Stimulated activated CD4-positive, alpha-beta T cell treated with anti-CD3 and anti-CD28 coated beads, Interleukin-1b, Interleukin-23, amount 100 ng/mL, for 1 hour (primary cell): ENCODE data around the gene GNGT1.
"Not testable (repeated sequence)": the region's sequence is repeated elsewhere in the genome, so short reads cannot be mapped to it uniquely, and the experiment has no call there.

Source experiments
- DNase-seq, 2 donors: peaks; one replicate each; pipeline ENCODE4 v3.0.0-alpha.2; 2020; ENCODE audit warnings: low read depth in 2 of 2

GNGT1 gene

GRCh38 chr7:93910076-93910994 is 4.0 kb downstream of the GNGT1 start:
- no peak for DNase-seq

- not testable (repeated sequence) for DNase-seq
These were observed 4.9 kb downstream of the GNGT1 start for GRCh38 chr7:93911242-93911641.

GRCh38 chr7:93911661-93912060 is 5.3 kb downstream of the GNGT1 start:
- not testable (repeated sequence) for DNase-seq

GRCh38 chr7:93913197-93913596 is 6.8 kb downstream of the GNGT1 start:
- no peak for DNase-seq

GRCh38 chr7:93914581-93915066 is 8.3 kb downstream of the GNGT1 start:
- DNase-seq: no peak

- DNase-seq: not testable (repeated sequence)
These were observed 9.0 kb downstream of the GNGT1 start for GRCh38 chr7:93915206-93915842.

- DNase-seq: not testable (repeated sequence)
These were observed 9.5 kb downstream of the GNGT1 start for GRCh38 chr7:93915888-93916287.

GRCh38 chr7:93916315-93916714 is 9.9 kb downstream of the GNGT1 start:
- DNase-seq: not testable (repeated sequence)

- DNase-seq: no peak
These were observed 14.3 kb downstream of the GNGT1 start for GRCh38 chr7:93920496-93921182.

- no peak for DNase-seq
These were observed 14.8 kb downstream of the GNGT1 start for GRCh38 chr7:93921186-93921585.

- DNase-seq: peak in 1 of 2 donors; percentile 1
These were observed 15.5 kb downstream of the GNGT1 start, which contains the start of gene GNG11 for GRCh38 chr7:93921607-93922566. Gene GNG11 (plus strand): TSS chr7:93921735. CDS start chr7:93922138, 403 bp downstream.

- no peak for DNase-seq
These were observed 16.9 kb downstream of the GNGT1 start for GRCh38 chr7:93923296-93923695.

GRCh38 chr7:93923942-93924341 is 17.6 kb downstream of the GNGT1 start:
- DNase-seq: no peak

GRCh38 chr7:93926800-93927199 is 20.4 kb downstream of the GNGT1 start:
- no peak for DNase-seq

GRCh38 chr7:93927585-93927984 is 21.2 kb downstream of the GNGT1 start:
- no peak for DNase-seq

GRCh38 chr7:93931655-93932054 is 25.3 kb downstream of the GNGT1 start:
- no peak for DNase-seq

GRCh38 chr7:93933156-93933555 is 26.8 kb downstream of the GNGT1 start:
- DNase-seq: no peak

GRCh38 chr7:93935102-93935501 is 28.7 kb downstream of the GNGT1 start:
- DNase-seq: no peak

- no peak for DNase-seq
These were observed 31.5 kb downstream of the GNGT1 start for GRCh38 chr7:93937818-93938217.

- DNase-seq: no peak
These were observed 31.9 kb downstream of the GNGT1 start for GRCh38 chr7:93938293-93938692.

- DNase-seq: no peak
These were observed 35.6 kb downstream of the GNGT1 start for GRCh38 chr7:93941945-93942344.
